Kidney (tissue), 14 donors: ENCODE data around the gene DDX20. TPM values are rescaled to one million over a fixed set of nuclear protein-coding genes. Genes with fewer than 3 reads are reported as not detected.

Experiments used
- DNase-seq, 5 donors: peaks; one replicate each; pipeline ENCODE4 v3.0.0-alpha.2; 2013 to 2020
- FAIRE-seq: peaks from 2 replicates; lab custom pipeline; 2012; peaks lifted over from hg19 to GRCh38; lab: Jason Lieb, UNC
- H3K27ac ChIP-seq, 2 donors: one replicate each; pipeline ENCODE4 v1.7.0; 2013; ENCODE audit warnings: low read depth in 2 of 2, low read length in 2 of 2, inconsistent platforms in 1 of 2
- H3K27me3 ChIP-seq: one replicate; pipeline ENCODE4 v1.7.1; 2013; ENCODE audit warnings: low read length, inconsistent platforms; ENCODE audit not compliant: control insufficient read depth, insufficient read depth
- H3K36me3 ChIP-seq, 3 donors: one replicate each; pipeline versions ENCODE4 v1.7.0 to v1.7.1; 2013; ENCODE audit warnings: low read length in 3 of 3, control low read depth in 1 of 3, inconsistent platforms in 1 of 3; ENCODE audit not compliant: insufficient read depth in 3 of 3, control insufficient read depth in 2 of 3
- H3K4me1 ChIP-seq, 3 donors: one replicate each; pipeline versions ENCODE4 v1.7.0 to v1.7.1; 2013; ENCODE audit warnings: low read length in 3 of 3, inconsistent platforms in 1 of 3, low read depth in 1 of 3; ENCODE audit not compliant: control insufficient read depth in 2 of 3, insufficient read depth in 2 of 3
- H3K4me3 ChIP-seq, 3 donors: one replicate each; pipeline versions ENCODE4 v1.7.0 to v1.8.1; 2013; ENCODE audit warnings: low read length in 3 of 3, control low read depth in 1 of 3, inconsistent platforms in 1 of 3
- H3K9ac ChIP-seq, 3 donors: one replicate each; pipeline versions ENCODE4 v1.7.0 to v1.7.1; 2013; ENCODE audit warnings: low read length in 3 of 3, control low read depth in 1 of 3, inconsistent platforms in 1 of 3
- H3K9me3 ChIP-seq, 3 donors: one replicate each; pipeline versions ENCODE4 v1.7.0 to v1.7.1; 2013; ENCODE audit warnings: low read length in 3 of 3, control low read depth in 1 of 3, inconsistent platforms in 1 of 3; ENCODE audit not compliant: control insufficient read depth in 2 of 3, insufficient read depth in 1 of 3
- CTCF ChIP-seq: IDR thresholded peaks from 3 replicates; pipeline ENCODE4 v1.5.1; 2012; ENCODE audit warnings: mild to moderate bottlenecking, moderate library complexity, borderline replicate concordance; ENCODE audit not compliant: insufficient read depth; ENCODE audit errors: extremely low read depth
- intact Hi-C: fragments of 100-400 bp; cut with DNase I; formaldehyde crosslinking; loops from one replicate; pipeline ENCODE4 v1.11.1; 2022
- polyA plus RNA-seq: library from polyadenylated mRNA; stranded (reverse); fragments of 350-450 nt; fragmentation: Illumina TruSeq; extraction: RNeasy Lipid Tissue Mini Kit (QIAGEN cat#74804); gene quantifications from one replicate; pipeline ENCODE4 v1.2.3, GENCODE V29; 2014; ENCODE audit warnings: low read depth, low replicate concordance; ENCODE audit not compliant: insufficient read depth
- total RNA-seq: library from RNA; stranded (reverse); fragmentation: NEBNext Ultra II Directional; extraction: Animal tissue kit (Norgen Biotek cat#: 25700); gene quantifications from one replicate; pipeline ENCODE4 v1.2.1, GENCODE V29; 2021
- donor health status: control.
- donor health status: control.
- donor health status: control.
- donor health status: control.
- donor health status: control.
- donor health status: DM: yes; HTN: yes; CAD: no.
- donor health status: Normal renal cell carcinoma (clear cell type).

DDX20 gene
- total and polyA plus RNA-seq, 2 donors from 2014 or later, result 5.5 to 9.6 TPM

DNA sequence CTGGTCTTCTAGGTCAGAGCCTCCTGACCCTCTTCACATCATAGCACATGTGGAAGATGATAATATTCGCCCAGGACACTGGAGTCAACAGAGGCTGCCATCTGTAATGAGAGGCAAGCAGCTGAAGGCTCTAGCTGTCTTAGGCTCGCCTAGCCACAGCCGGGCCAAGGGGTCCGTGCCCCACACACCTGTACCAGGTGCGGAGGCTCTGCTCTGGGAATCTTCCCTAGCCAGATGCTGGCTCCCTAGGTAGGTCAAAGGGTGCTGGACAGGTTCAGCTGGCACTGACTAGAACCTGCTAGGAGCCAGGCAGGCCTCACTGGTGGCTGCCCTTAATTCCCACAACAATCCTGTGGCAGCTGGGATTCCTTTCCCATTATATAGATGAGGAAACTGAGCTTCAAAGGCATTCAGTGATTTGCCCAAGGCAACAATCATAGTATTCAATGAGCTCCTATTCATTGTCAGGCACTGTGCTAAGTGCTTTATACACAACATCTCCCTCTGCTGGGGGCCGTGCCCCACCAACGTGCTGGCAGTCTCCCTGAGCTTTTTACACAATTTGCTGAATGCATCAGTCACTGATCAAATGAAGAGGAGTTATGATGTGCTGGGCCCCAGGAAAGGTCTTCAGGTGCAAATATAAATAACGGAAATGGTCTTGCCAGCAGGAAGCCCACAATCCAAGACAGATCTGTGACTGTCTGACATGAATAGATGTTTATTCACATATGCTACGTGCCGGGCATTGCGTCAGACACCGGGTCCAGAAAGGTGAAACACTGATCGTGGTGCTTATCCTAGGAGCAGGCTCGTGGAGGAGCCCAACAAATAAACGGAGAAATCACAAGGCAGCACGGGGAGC lies 58.0 kb downstream of the DDX20 start:
- H3K36me3 ChIP-seq, result no peaks in the 10 kb centered on the region
- H3K27ac ChIP-seq, result no peak overlapping the region
- intact Hi-C loops, result no loop called here
- no peak for FAIRE-seq
- no peaks in the 10 kb centered on the region for H3K4me1 ChIP-seq
- TF ChIP-seq CTCF, result no peak
- H3K4me3 ChIP-seq, result no peak overlapping the region
- no peak for DNase-seq
- H3K9me3 ChIP-seq, result no peaks in the 10 kb centered on the region
- no peak overlapping the region for H3K9ac ChIP-seq
- no peaks in the 10 kb centered on the region for H3K27me3 ChIP-seq

DNA sequence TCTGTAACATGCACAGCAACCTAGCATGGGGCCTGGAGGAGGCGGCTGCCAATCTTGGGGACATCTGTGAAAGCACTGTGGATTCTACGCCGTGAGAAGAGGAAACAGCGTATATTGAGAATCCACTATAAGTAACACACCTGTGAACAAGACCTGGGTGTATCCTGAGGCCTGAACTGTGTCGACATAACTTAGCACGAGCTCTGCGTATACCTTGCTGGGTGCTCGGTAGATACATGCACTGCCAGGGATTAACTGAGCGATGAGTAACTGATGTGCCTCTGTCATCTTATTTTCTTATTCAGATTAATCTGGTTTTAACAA lies 58.6 kb downstream of the DDX20 start:
- Histone ChIP-seq H3K9ac (no peak overlapping the region), H3K9me3 (no peaks in the 10 kb centered on the region), H3K27me3 (no peaks in the 10 kb centered on the region), H3K27ac (no peak overlapping the region), H3K4me3 (no peak overlapping the region), H3K4me1 (no peaks in the 10 kb centered on the region), H3K36me3 (no peaks in the 10 kb centered on the region)
- FAIRE-seq, result no peak
- no peak for DNase-seq
- intact Hi-C loops, result no loop called here
- no peak for TF ChIP-seq CTCF

GRCh38 chr1:111814642-111815041 lies 58.9 kb downstream of the DDX20 start:
- no peaks in the 10 kb centered on the region for H3K36me3 ChIP-seq
- no peaks in the 10 kb centered on the region for H3K27me3 ChIP-seq
- no peak overlapping the region for H3K4me3 ChIP-seq
- H3K9me3 ChIP-seq, result no peaks in the 10 kb centered on the region
- intact Hi-C loops, result no loop called here
- DNase-seq (no peak), FAIRE-seq (no peak)
- no peak overlapping the region for H3K9ac ChIP-seq
- H3K27ac ChIP-seq, result no peak overlapping the region
- no peaks in the 10 kb centered on the region for H3K4me1 ChIP-seq
- TF ChIP-seq CTCF, result no peak

Other genes starting within 250 kb of the DDX20 start
- 91.3 TPM for gene RAP1A, start 136.1 kb upstream of the DDX20 start, total RNA-seq
- gene RAP1A, start 136.1 kb upstream of the DDX20 start, polyA plus RNA-seq, result 55.8 TPM
- 5.6 TPM for gene INKA2, start 16.5 kb upstream of the DDX20 start, total RNA-seq
- gene INKA2, start 16.5 kb upstream of the DDX20 start, polyA plus RNA-seq, result 3.5 TPM
- gene KCND3, start 233.8 kb downstream of the DDX20 start, total RNA-seq, result 12.6 TPM
- gene KCND3, start 233.8 kb downstream of the DDX20 start, polyA plus RNA-seq, result 1.2 TPM